Measurements from ENCODE around the gene LRIT1.

Gene LRIT1

DNA sequence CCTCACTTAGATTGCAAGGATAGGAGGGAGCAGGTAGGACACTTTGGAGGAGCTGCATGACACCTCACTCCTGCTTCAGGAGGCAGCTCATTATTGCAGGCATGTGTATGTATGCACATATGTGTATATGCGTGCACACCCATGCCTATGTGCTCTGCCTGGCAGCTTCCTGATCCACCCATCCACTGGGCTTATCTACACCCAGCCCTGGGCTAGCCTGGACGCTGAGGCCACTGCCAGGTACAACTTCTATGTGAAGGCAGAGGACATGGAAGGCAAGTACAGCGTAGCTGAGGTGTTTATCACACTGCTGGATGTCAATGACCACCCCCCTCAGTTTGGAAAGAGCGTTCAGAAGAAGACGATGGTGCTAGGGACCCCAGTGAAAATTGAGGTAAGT is 29.3 kb downstream of the LRIT1 start:
- in situ Hi-C loops (cut with HindIII; ENCODE audit: low sequenced_read_pairs) = no loop called here
- DNase-seq (ENCODE audit: low read depth) = no peak
- no peak overlapping the region for H3K4me3 ChIP-seq (ENCODE audit: low read depth, low read length)
- TF ChIP-seq, protein P1, sequence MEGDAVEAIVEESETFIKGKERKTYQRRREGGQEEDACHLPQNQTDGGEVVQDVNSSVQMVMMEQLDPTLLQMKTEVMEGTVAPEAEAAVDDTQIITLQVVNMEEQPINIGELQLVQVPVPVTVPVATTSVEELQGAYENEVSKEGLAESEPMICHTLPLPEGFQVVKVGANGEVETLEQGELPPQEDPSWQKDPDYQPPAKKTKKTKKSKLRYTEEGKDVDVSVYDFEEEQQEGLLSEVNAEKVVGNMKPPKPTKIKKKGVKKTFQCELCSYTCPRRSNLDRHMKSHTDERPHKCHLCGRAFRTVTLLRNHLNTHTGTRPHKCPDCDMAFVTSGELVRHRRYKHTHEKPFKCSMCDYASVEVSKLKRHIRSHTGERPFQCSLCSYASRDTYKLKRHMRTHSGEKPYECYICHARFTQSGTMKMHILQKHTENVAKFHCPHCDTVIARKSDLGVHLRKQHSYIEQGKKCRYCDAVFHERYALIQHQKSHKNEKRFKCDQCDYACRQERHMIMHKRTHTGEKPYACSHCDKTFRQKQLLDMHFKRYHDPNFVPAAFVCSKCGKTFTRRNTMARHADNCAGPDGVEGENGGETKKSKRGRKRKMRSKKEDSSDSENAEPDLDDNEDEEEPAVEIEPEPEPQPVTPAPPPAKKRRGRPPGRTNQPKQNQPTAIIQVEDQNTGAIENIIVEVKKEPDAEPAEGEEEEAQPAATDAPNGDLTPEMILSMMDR (IDR thresholded peaks at IDR 0.05; ENCODE audit: low read depth, low read length, missing control alignments) = no peak

- in situ Hi-C loops (cut with HindIII; ENCODE audit: low sequenced_read_pairs) = no loop called here
- no peak overlapping the region for H3K4me3 ChIP-seq (ENCODE audit: low read depth, low read length)
- TF ChIP-seq, protein P1 (IDR thresholded peaks at IDR 0.05; ENCODE audit: low read depth, low read length, missing control alignments) = no peak
- no peak for DNase-seq (ENCODE audit: low read depth)
Observed at GRCh38 chr10:84211566-84211965, 29.8 kb downstream of the LRIT1 start.

- TF ChIP-seq, protein P1 (IDR thresholded peaks at IDR 0.05; ENCODE audit: low read depth, low read length, missing control alignments) = no peak
- H3K4me3 ChIP-seq (ENCODE audit: low read depth, low read length) = no peak overlapping the region
- DNase-seq (ENCODE audit: low read depth) = no peak
- in situ Hi-C loops (cut with HindIII; ENCODE audit: low sequenced_read_pairs) = no loop called here
Observed at GRCh38 chr10:84208023-84208422, 33.3 kb downstream of the LRIT1 start.

- DNase-seq (ENCODE audit: low read depth) = no peak
- in situ Hi-C loops (cut with HindIII; ENCODE audit: low sequenced_read_pairs) = no loop called here
- TF ChIP-seq, protein P1 (IDR thresholded peaks at IDR 0.05; ENCODE audit: low read depth, low read length, missing control alignments) = no peak
- H3K4me3 ChIP-seq (ENCODE audit: low read depth, low read length) = no peak overlapping the region
Observed at GRCh38 chr10:84205853-84206525, 35.4 kb downstream of the LRIT1 start.

DNA sequence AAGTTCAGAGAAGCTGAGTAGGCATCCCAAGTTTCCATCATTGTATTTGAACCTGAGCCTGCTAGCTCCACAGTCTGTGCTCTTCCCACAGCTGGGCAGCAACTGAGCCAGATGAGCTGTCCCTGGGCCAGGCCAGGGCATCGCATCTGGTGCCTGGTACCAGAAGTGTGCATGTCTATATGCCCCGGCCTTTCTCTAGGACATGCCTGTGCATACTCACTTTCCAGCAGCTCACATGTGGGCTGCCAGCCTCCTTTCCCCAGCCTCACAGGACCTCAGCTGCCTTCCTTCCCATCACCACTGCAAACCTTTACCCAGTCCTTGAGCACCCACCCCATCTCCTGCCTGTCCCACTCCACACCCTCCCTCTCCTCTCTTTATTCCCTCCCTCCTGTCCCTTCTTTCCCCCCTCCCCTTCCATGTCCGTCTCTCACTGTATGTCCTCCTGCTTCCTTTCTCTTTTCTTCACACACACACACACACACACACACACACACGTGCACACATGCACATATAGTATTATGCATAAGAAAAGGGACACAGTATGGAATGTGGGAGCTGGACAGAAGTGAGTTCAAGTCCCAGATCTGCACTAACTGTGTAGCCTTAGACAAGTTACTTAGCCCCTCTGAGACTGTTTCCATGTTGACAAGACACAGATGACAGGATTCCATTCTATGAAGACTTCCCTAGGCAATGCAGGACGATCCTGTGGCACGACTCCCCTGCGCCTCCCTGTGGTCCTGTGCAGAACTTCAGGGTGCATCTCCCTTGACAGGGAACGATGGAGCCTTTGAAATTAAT is 36.1 kb downstream of the LRIT1 start:
- TF ChIP-seq, protein P1 (IDR thresholded peaks at IDR 0.05; ENCODE audit: low read depth, low read length, missing control alignments) = peak; percentile 84
- in situ Hi-C loops (cut with HindIII; ENCODE audit: low sequenced_read_pairs) = no loop called here
- no peak for DNase-seq (ENCODE audit: low read depth)
- no peak overlapping the region for H3K4me3 ChIP-seq (ENCODE audit: low read depth, low read length)

- no peak overlapping the region for H3K4me3 ChIP-seq (ENCODE audit: low read depth, low read length)
- TF ChIP-seq, protein P1 (IDR thresholded peaks at IDR 0.05; ENCODE audit: low read depth, low read length, missing control alignments) = no peak
- in situ Hi-C loops (cut with HindIII; ENCODE audit: low sequenced_read_pairs) = no loop called here
- DNase-seq (ENCODE audit: low read depth) = no peak
Observed at GRCh38 chr10:84204610-84205009, 36.7 kb downstream of the LRIT1 start.
